T-helper 1 cell (primary cell): ENCODE data around the gene PLXNB2.
"Not testable (repeated sequence)": the region's sequence is repeated elsewhere in the genome, so short reads cannot be mapped to it uniquely, and the experiment has no call there.

ENCODE experiments used
- DNase-seq, 5 donors: peaks; one replicate each; pipeline ENCODE4 v3.0.0-alpha.2; 2012 to 2020

PLXNB2 gene

GRCh38 chr22:50326956-50327710 is 19.7 kb upstream of the PLXNB2 start, which contains the start of gene DENND6B:
TSS of gene DENND6B (minus strand) at chr22:50327012. CDS start at chr22:50326988, 24 bp downstream.
- DNase-seq: peak; percentile 47 to 70 (median 54)

GRCh38 chr22:50326225-50326955 is 18.9 kb upstream of the PLXNB2 start:
- DNase-seq: no peak

GRCh38 chr22:50325444-50326224 is 18.2 kb upstream of the PLXNB2 start:
- DNase-seq: no peak

- DNase-seq: no peak
Measured at GRCh38 chr22:50323900-50324299, 16.5 kb upstream of the PLXNB2 start.

- DNase-seq: not testable (repeated sequence)
Measured at GRCh38 chr22:50322382-50323104, 15.1 kb upstream of the PLXNB2 start.

- DNase-seq: no peak
Measured at GRCh38 chr22:50320671-50321325, 13.4 kb upstream of the PLXNB2 start.

GRCh38 chr22:50320116-50320515 is 12.7 kb upstream of the PLXNB2 start:
- DNase-seq: no peak

- no peak for DNase-seq
Measured at GRCh38 chr22:50319503-50319951, 12.1 kb upstream of the PLXNB2 start.

GRCh38 chr22:50318698-50319411 is 11.4 kb upstream of the PLXNB2 start:
- no peak for DNase-seq

- DNase-seq: no peak
Measured at GRCh38 chr22:50318356-50318697, 10.9 kb upstream of the PLXNB2 start.

- no peak for DNase-seq
Measured at GRCh38 chr22:50317674-50318073, 10.2 kb upstream of the PLXNB2 start.

- no peak for DNase-seq
Measured at GRCh38 chr22:50317178-50317577, 9.7 kb upstream of the PLXNB2 start.

GRCh38 chr22:50316114-50317065 is 8.9 kb upstream of the PLXNB2 start:
- DNase-seq: no peak

- no peak for DNase-seq
Measured at GRCh38 chr22:50315289-50316113, 8.1 kb upstream of the PLXNB2 start.

GRCh38 chr22:50314455-50315288 is 7.2 kb upstream of the PLXNB2 start:
- peak in 3 of 5 donors; percentile 36 to 84 (median 55) for DNase-seq

- DNase-seq: no peak
Measured at GRCh38 chr22:50314081-50314454, 6.6 kb upstream of the PLXNB2 start.

- no peak for DNase-seq
Measured at GRCh38 chr22:50313600-50313999, 6.2 kb upstream of the PLXNB2 start.

GRCh38 chr22:50313021-50313420 is 5.6 kb upstream of the PLXNB2 start:
- DNase-seq: no peak
